T-helper 17 cell (primary cell): ENCODE measurements around the gene ACTL6B. TPM values are rescaled to one million over a fixed set of nuclear protein-coding genes. Genes with fewer than 3 reads are reported as not detected.

ENCODE experiments used
- ATAC-seq: fragments of 150-1000 bp; cut with Tn5 transposase; 2 replicates; pipeline ENCODE4 v1.10.0; 2021; ENCODE audit warnings: mild to moderate bottlenecking, moderate library complexity
- DNase-seq, 3 donors: peaks; one replicate each; pipeline versions ENCODE4 v3.0.0 to v3.0.0-alpha.2; 2020 to 2021
- H3K9me3 ChIP-seq: one replicate; pipeline ENCODE4 v1.7.0; 2013; ENCODE audit warnings: low read length, mild to moderate bottlenecking; ENCODE audit not compliant: control insufficient read depth, poor library complexity, severe bottlenecking
- H3K27ac Mint-ChIP-seq: one replicate; pipeline ENCODE4 v1.8.0; 2022; ENCODE audit warnings: mild to moderate bottlenecking, moderate library complexity, mixed read lengths
- H3K27me3 Mint-ChIP-seq: one replicate; pipeline ENCODE4 v1.8.0; 2022; ENCODE audit warnings: mixed read lengths
- H3K36me3 Mint-ChIP-seq: one replicate; pipeline ENCODE4 v1.8.0; 2022; ENCODE audit warnings: low read depth, mixed read lengths
- H3K4me1 Mint-ChIP-seq: one replicate; pipeline ENCODE4 v1.8.0; 2022; ENCODE audit warnings: mild to moderate bottlenecking, mixed read lengths
- H3K4me3 Mint-ChIP-seq: one replicate; pipeline ENCODE4 v1.8.0; 2022; ENCODE audit warnings: mild to moderate bottlenecking, moderate library complexity, mixed read lengths
- total RNA-seq, 4 donors: library from RNA in 2 of 4; stranded (reverse) in 2 of 4; gene quantifications; one replicate each; pipeline ENCODE4 v1.2.3 and lab custom pipeline; 2022 to 2026

Gene ACTL6B
- total RNA-seq, 2 donors from 2014 or later: not detected

DNA sequence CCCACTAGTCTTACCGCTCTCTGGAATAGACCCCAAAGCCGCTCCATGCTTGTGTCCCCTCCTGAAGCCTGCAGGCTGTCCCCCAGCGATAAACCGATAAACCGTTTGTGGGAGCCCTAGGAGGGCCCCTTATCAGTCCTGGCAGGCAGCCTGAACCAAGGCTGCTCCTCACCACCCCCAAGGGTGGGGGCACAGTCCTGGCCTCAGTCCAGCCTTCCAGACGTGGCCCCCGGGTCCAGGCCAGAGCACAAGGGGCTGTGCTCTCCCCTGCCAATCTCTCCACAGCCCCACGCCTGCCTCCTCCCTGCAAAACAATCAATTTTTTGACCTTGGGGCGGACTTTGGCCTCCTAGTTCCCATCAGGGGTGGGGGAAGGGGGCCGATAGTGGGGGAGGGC, 14.8 kb downstream of the ACTL6B start, which contains the start of gene TFR2:
TFR2 (minus strand) TSS at position 90 of the 397 bp plus-strand sequence; CDS start at position 47, 43 bp downstream.
- no peak within 1 kb of the TSS for H3K27ac Mint-ChIP-seq

DNA sequence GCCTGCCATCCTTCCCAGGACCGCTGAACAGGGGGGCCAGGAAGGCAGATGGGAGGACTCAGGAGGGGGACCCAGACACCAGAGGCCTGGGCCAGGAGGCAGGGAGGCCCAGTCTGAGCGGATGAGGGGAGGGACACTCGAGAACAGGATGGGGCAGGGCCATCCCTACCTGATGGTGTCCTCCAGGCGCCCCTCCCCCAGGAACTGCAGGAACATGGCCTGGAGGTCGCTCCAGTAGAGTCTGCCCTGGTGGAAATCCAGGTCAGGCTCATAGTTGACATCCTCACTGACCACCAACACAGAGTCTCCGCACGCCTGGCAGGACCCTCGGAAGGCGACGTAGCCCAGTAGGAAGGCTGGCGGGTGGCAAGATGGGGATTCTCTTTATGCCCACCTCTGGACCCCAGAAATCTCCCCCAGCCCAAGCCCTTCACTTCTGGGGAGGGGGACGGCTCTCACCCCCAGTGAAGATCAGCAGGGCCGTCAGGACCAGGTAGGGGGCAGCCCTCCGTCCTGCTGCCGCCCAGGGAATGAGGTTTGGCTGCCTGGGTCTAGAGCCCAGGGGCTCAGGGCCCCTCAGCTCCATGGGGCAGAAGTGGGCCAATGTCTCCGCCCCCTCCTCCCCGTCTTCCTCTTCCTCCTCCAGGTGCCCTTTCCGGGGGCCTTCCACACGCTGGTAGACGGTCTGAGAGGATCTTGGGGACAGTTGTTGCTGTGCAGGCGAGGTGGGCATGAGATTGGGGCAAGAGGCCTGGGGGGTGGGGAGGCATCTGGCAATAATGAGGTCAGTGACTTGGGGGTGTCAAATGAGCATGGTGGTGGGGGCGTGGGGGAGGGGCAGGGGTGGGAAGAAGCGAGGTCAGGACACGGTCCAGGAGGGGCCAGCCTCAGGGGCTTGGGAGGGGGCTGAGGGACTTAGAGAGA, 15.5 kb downstream of the ACTL6B start:
- H3K27me3 Mint-ChIP-seq: no peaks in the 10 kb centered on the region
- H3K4me1 Mint-ChIP-seq: peaks cover 7% of the 10 kb centered on the region
- H3K9me3 ChIP-seq: no peaks in the 10 kb centered on the region
- DNase-seq: no peak
- no peak for ATAC-seq
- no peak overlapping the region for H3K27ac Mint-ChIP-seq
- no peaks in the 10 kb centered on the region for H3K36me3 Mint-ChIP-seq
- H3K4me3 Mint-ChIP-seq: no peak overlapping the region

More for the DNA sequence above, 14.8 kb downstream of the ACTL6B start, which contains the start of gene TFR2:
- H3K27me3 Mint-ChIP-seq: no peaks in the 10 kb centered on the region
- no peaks in the 10 kb centered on the region for H3K36me3 Mint-ChIP-seq
- ATAC-seq (no peak), DNase-seq (no peak)
- no peak within 1 kb of the TSS for H3K4me3 Mint-ChIP-seq
- peaks cover 7% of the 10 kb centered on the region for H3K4me1 Mint-ChIP-seq
- H3K9me3 ChIP-seq: no peaks in the 10 kb centered on the region

DNA sequence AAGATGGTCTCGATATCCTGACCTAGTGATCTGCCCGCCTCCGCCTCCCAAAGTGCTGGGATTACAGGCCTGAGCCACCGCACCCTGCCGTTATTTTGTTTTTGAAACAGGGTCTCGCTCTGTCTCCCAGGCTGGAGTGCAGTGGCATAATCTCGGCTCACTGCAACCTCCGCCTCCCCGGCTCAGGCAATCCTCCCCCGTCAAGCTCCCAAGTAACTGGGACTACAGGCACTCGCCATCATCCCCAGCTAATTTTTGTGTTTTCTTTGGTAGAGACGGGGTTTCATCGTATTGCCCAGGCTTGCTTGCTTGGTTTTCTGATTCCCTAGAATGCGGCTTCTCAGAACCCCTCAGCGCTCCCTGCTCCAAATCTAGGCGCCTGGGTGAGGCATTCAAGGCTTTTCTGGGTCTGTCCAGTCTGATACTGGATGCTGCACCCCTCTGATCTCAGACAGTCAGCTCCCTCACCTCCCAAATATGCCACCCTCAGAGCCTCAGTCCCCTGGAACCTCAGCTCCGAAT, 16.2 kb downstream of the ACTL6B start:
- DNase-seq: no peak
- Mint-ChIP-seq H3K4me1 (peaks cover 4% of the 10 kb centered on the region), H3K27me3 (no peaks in the 10 kb centered on the region), H3K36me3 (no peaks in the 10 kb centered on the region), H3K27ac (no peak overlapping the region), H3K4me3 (no peak overlapping the region)
- H3K9me3 ChIP-seq: no peaks in the 10 kb centered on the region
- no peak for ATAC-seq

DNA sequence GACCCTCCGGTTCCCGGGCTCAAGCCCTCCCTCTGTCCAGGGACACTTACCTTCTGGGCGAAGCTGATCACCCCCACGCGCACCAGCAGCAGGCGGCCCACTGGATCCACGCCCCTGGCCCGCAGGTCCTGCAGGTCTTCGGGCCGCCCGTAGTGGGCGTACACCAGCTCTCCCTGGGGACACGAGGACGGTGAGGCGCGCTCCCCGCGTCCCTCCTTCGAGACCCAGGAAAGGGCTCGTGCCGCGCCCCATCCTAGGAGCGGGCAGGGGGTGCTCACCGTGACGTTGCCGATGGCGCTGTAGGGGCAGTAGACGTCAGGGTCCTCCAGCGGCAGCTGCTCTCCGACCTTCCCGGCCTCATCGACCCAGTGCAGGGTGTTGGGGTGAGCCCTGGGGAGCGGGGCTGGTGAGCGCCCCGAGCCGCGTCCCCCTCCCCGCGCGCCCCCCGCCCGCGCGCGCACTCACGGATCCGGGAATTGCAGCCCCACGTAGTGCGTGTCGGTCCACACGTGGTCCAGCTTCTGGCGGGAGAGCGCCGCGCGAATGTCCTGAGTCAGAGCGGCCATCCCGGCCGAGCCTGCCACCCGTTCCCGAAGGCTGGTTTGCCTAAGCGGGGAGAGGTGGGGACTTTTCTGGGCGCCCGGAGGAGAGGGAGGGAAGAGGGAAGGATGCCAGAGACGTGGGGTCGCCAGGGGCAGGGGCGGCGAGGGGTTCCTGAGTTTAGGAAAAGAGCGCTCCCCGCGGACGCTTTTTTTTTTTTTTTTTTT, 23.1 kb downstream of the ACTL6B start:
- H3K4me3 Mint-ChIP-seq: peak overlapping the region; percentile 89
- no peaks in the 10 kb centered on the region for H3K27me3 Mint-ChIP-seq
- DNase-seq (peak; percentile 46 to 56 (median 47)), ATAC-seq (peak; percentile 83)
- peaks cover 22% of the 10 kb centered on the region for H3K4me1 Mint-ChIP-seq
- H3K27ac Mint-ChIP-seq: peak overlapping the region; percentile 29
- H3K9me3 ChIP-seq: no peaks in the 10 kb centered on the region
- H3K36me3 Mint-ChIP-seq: no peaks in the 10 kb centered on the region

DNA sequence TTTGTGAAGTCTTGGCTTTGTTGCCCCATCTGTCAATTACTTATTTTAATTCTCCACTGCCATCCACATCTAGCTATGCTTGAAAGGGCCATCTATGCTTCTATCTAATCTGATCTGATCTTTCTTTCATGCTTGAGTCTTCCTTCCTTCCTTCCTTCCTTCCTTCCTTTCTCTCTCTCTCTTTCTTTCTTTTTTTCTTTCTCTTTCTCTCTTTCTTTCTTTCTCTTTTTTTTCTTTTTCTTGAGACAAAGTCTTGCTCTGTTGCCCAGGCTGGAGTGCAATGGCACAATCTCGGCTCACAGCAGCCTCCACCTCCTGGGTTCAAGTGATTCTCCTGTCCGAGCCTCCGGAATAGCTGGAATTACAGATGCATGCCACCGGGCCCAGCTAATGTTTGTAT, 26.2 kb downstream of the ACTL6B start:
- H3K36me3 Mint-ChIP-seq: no peaks in the 10 kb centered on the region
- peak overlapping the region; percentile 57 for H3K27ac Mint-ChIP-seq
- H3K4me1 Mint-ChIP-seq: peaks cover 33% of the 10 kb centered on the region
- no peak for DNase-seq
- peak overlapping the region; percentile 36 for H3K4me3 Mint-ChIP-seq
- no peaks in the 10 kb centered on the region for H3K27me3 Mint-ChIP-seq
- no peaks in the 10 kb centered on the region for H3K9me3 ChIP-seq
- no peak for ATAC-seq

DNA sequence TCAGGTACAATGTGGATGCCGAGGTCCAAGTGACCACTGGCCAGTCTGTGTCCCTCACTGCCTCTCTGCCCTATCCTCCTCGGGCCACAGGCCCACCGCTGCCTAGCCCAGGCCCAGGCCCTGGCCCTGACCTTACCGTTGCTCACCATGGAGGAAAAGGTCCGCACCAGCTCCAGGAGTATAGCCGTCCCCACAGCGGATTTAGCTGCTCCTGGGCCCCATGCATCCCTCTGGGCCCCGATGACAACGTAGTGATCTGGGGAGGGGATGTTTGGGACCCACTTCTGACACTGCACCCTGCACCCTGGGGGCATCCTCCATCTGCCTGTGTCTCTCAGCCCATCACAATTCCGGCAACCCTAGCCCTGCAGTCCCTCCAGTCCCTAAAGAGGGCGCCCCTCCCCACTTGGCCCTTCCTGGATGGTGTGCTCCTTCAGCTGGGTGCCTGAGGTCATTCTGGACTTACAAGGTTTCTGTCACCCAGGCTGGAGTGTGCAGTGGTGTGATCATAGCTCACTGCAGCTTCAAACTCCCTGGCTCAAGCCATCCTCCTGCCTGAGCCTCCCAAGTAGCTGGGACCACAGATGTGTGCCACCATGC, 27.0 kb downstream of the ACTL6B start:
- Mint-ChIP-seq H3K27ac (peak overlapping the region; percentile 81), H3K4me3 (peak overlapping the region; percentile 31), H3K36me3 (no peaks in the 10 kb centered on the region), H3K4me1 (peaks cover 32% of the 10 kb centered on the region), H3K27me3 (no peaks in the 10 kb centered on the region)
- no peak for DNase-seq
- ATAC-seq: no peak
- no peaks in the 10 kb centered on the region for H3K9me3 ChIP-seq

DNA sequence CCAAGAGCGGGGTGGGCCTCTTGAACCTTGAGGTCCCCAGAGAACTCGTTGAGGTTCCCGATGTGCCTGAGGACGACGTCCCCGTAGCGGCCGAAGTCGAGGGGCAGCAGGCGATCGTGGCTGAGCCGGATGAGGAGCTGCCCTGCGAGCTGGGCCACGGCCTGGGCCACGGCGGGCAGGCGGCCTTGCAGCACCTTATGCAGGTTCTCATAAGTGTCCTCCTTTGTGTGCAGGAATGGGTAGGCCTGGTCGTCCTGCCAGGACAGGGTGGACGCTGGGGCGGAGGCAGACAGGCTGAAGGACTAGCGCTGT, 29.1 kb downstream of the ACTL6B start:
- Mint-ChIP-seq H3K36me3 (no peaks in the 10 kb centered on the region), H3K27me3 (no peaks in the 10 kb centered on the region), H3K4me3 (no peak overlapping the region), H3K27ac (no peak overlapping the region), H3K4me1 (peaks cover 32% of the 10 kb centered on the region)
- no peak for DNase-seq
- ATAC-seq: no peak
- no peaks in the 10 kb centered on the region for H3K9me3 ChIP-seq

DNA sequence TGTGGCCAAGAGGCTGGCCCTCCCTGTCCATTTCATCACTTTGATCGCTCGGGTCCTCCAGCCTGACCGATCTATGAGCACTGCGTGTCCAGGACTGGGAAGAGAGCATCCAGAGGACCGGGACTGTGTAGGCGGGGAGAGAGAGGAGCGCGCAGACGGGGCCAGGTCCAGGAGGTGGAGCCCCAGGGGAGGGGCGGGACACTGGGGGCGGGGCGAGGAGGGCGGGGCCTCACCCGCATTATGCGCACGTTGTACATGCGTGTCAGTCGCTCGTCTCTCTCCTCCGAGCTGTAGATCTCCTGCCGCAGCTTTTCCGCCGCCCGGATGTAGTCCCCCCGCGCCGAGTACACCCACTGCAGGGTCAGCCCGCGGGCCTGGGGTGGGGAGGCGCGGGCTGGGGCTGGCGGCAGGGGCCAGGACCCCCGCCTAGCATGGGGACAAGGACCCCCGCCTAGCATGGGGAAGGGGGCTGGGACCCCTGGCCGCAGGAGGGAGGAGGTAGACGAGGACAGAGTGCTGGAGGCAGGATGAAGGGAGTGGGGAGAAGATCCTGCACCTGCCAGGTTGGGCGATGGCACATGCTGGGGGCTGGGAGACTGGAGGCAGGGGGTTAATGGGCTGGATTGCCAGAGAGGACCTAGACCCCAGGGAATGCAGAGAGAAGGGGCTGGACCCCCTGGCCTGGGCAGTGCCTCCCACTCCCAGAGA, 29.6 kb downstream of the ACTL6B start:
- H3K4me1 Mint-ChIP-seq: peaks cover 34% of the 10 kb centered on the region
- peaks cover 4% of the 10 kb centered on the region for H3K36me3 Mint-ChIP-seq
- H3K27me3 Mint-ChIP-seq: no peaks in the 10 kb centered on the region
- peak overlapping the region; percentile 79 for H3K4me3 Mint-ChIP-seq
- no peak overlapping the region for H3K27ac Mint-ChIP-seq
- ATAC-seq (peak; percentile 99), DNase-seq (peak; percentile 68 to 87 (median 80))
- no peaks in the 10 kb centered on the region for H3K9me3 ChIP-seq

DNA sequence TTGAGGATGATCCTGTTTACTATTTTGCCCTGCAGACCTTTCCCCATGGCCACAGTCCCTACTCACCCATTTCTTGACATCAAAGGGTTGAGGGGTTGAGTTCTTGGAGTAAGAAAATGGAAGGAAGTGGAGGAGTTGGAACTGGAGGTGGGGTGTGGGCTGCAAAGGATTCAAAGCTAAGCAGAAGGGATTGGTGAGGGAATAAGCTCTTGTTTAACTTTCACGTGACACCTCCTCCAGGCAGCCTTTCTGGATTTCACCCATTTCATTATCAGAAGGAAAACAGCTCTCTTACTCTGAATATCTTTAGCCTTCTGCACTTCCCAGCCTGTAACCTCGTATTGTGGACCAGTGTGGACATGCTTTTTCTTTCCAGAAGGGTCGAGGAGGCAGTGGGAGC, 30.2 kb downstream of the ACTL6B start:
- Mint-ChIP-seq H3K4me3 (peak overlapping the region; percentile 79), H3K27me3 (no peaks in the 10 kb centered on the region), H3K4me1 (peaks cover 37% of the 10 kb centered on the region), H3K36me3 (peaks cover 6% of the 10 kb centered on the region), H3K27ac (no peak overlapping the region)
- ATAC-seq: no peak
- DNase-seq: no peak
- no peaks in the 10 kb centered on the region for H3K9me3 ChIP-seq

DNA sequence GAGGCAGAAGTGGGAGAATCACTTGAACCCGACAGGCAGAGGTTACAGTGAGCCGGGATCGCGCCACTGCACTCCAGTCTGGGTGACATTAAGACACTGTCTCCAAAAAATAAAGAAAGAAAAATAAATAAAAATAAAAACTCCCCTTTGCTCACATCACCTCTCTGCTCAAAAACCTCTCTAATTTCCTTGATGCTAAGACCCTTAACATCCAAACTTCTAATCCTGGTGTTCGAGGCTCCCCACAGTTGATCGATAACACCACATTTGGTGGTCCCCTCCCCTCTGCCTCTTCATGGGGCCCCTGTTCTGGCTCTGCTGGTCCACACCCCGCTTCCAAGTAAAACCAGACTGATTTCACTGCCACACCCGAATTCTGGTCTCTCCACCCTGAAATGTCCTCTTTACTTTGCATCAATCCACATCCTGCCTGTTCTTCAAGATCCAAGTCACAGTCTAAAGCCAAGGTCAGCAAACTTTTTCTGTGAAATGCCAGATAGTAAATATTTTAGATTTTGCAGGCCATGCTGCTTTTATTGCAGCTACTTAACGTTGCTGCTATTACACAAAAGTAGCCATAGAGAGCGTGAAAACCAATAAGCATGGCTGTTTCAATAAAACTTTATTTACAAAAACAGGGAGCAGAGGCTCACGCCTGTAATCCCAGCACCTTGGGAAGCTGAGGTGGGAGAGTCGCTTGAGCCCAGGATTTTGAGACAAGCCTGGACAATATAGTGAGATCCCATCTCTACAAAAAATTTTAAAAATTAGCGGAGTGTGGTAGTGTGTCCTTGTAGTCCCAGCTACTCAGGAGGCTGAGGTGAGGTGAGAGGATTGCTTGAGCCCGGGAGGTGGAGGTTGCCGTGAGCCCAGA, 32.1 kb downstream of the ACTL6B start:
- DNase-seq: no peak
- no peaks in the 10 kb centered on the region for H3K27me3 Mint-ChIP-seq
- no peak for ATAC-seq
- H3K4me3 Mint-ChIP-seq: peak overlapping the region; percentile 71
- H3K4me1 Mint-ChIP-seq: peaks cover 32% of the 10 kb centered on the region
- H3K27ac Mint-ChIP-seq: peak overlapping the region; percentile 75
- H3K9me3 ChIP-seq: no peaks in the 10 kb centered on the region
- H3K36me3 Mint-ChIP-seq: peaks cover 6% of the 10 kb centered on the region

DNA sequence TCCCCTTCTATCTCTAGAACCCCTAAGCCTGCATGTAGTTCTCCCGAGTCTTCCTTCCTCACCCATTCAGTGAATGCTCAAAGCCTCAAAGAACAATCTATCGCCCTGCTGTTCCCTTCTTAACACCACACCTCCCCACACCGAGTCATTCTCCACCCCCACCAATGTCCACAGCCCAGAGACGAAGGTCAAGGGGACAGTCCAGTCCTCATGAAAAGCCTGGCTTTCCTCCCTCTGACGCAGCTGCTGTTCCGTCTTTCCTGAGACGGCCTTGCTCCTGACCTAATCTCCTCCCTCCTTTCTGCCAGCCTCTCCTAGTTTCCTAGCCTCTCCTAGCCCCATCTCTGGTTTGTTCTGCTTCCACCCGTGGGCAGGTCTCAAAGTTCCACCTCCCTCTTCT, 34.7 kb downstream of the ACTL6B start:
- Mint-ChIP-seq H3K4me1 (peaks cover 19% of the 10 kb centered on the region), H3K27ac (peak overlapping the region; percentile 81), H3K27me3 (no peaks in the 10 kb centered on the region), H3K4me3 (no peak overlapping the region), H3K36me3 (peaks cover 6% of the 10 kb centered on the region)
- DNase-seq (no peak), ATAC-seq (no peak)
- no peaks in the 10 kb centered on the region for H3K9me3 ChIP-seq

DNA sequence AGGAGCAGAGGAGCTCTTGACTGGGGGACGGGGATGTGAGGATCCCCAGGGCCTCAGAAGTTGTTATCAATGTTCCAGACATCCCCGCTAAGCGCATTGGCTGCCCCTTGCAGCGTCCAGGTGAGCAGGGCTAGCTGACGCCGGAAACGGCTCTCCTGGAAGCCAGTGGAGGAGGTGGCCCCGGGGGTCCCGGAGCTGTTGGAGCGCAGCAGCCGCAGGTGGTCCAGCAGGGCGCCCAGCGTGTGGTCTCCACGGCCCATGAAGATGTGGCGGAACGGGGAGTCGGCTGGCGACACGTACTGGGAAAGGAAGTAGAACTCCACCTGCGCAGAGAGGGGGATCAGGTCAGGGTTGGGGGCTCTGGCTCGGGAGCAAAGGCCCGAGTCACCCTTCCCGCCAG, 35.4 kb downstream of the ACTL6B start:
- Mint-ChIP-seq H3K36me3 (peaks cover 6% of the 10 kb centered on the region), H3K4me3 (no peak overlapping the region), H3K27me3 (no peaks in the 10 kb centered on the region), H3K4me1 (peaks cover 17% of the 10 kb centered on the region), H3K27ac (no peak overlapping the region)
- H3K9me3 ChIP-seq: no peaks in the 10 kb centered on the region
- DNase-seq (no peak), ATAC-seq (no peak)
